HepG2 (cell line): Measurements from ENCODE around the gene RARA. TPM values are rescaled to one million over a fixed set of nuclear protein-coding genes. Genes with fewer than 3 reads are reported as not detected.
A peak's percentile ranks its signal among the peaks of the same experiment; 100 is the strongest.

Experiments used
- ELF3 ChIP-seq: IDR thresholded peaks from 2 replicates; pipeline ENCODE4 v1.6.1; 2016; ENCODE audit warnings: missing genetic modification reagents, missing compliant biosample characterization
- FOXA3 ChIP-seq: IDR thresholded peaks from 2 replicates; pipeline ENCODE4 v1.6.1; 2016; ENCODE audit warnings: missing genetic modification reagents, missing compliant biosample characterization
- HMGXB4 ChIP-seq, 2 experiments: sonication (generic) in 1 of 2; formaldehyde crosslinking in 1 of 2; IDR thresholded peaks; 2 replicates each; pipeline versions ENCODE4 v1.4.0 to v1.6.1; 2018 to 2020; ENCODE audit warnings: missing genetic modification reagents in 2 of 2, borderline replicate concordance in 1 of 2, low read depth in 1 of 2, mild to moderate bottlenecking in 1 of 2, missing biosample characterization in 1 of 2
- SMARCC2 ChIP-seq: fragments of 450-650 bp; IDR thresholded peaks from 2 replicates; pipeline ENCODE4 v1.6.1; 2017; ENCODE audit warnings: antibody characterized with exemption, mild to moderate bottlenecking
- THAP11 ChIP-seq: IDR thresholded peaks from 2 replicates; pipeline ENCODE4 v1.6.1; 2016; ENCODE audit warnings: missing biosample characterization, missing genetic modification reagents
- THAP8 ChIP-seq: sonication (generic); formaldehyde crosslinking; IDR thresholded peaks from 2 replicates; pipeline ENCODE4 v1.5.1; 2020; ENCODE audit warnings: missing genetic modification reagents, mild to moderate bottlenecking, borderline replicate concordance
- ZBTB39 ChIP-seq: sonication (generic); formaldehyde crosslinking; IDR thresholded peaks from 2 replicates; pipeline ENCODE4 v1.5.0; 2020; ENCODE audit warnings: missing genetic modification reagents
- ZHX1 ChIP-seq: sonication (generic); formaldehyde crosslinking; IDR thresholded peaks from 2 replicates; pipeline ENCODE4 v1.8.1; 2022; ENCODE audit warnings: low read depth, mild to moderate bottlenecking, missing genetic modification reagents
- ZNF280D ChIP-seq: sonication (generic); formaldehyde crosslinking; IDR thresholded peaks from 2 replicates; pipeline ENCODE4 v1.5.1; 2020; ENCODE audit warnings: mild to moderate bottlenecking, missing genetic modification reagents
- ZNF33B ChIP-seq: sonication (generic); formaldehyde crosslinking; IDR thresholded peaks from 2 replicates; pipeline ENCODE4 v1.5.1; 2020; ENCODE audit warnings: mild to moderate bottlenecking, missing genetic modification reagents
- ZNF382 ChIP-seq: sonication (generic); formaldehyde crosslinking; IDR thresholded peaks from 2 replicates; pipeline ENCODE4 v1.5.0; 2020; ENCODE audit warnings: missing genetic modification reagents, mild to moderate bottlenecking, borderline replicate concordance
- ZNF414 ChIP-seq: sonication (generic); formaldehyde crosslinking; IDR thresholded peaks from 2 replicates; pipeline ENCODE4 v1.5.0; 2020; ENCODE audit warnings: missing genetic modification reagents
- ZNF549 ChIP-seq: sonication (generic); formaldehyde crosslinking; IDR thresholded peaks from 2 replicates; pipeline ENCODE4 v1.5.0; 2020; ENCODE audit warnings: missing genetic modification reagents
- ZNF564 ChIP-seq: sonication (generic); formaldehyde crosslinking; IDR thresholded peaks from 2 replicates; pipeline ENCODE4 v1.8.1; 2023; ENCODE audit warnings: mild to moderate bottlenecking, missing genetic modification reagents
- ZNF737 ChIP-seq: sonication (generic); formaldehyde crosslinking; IDR thresholded peaks from 2 replicates; pipeline ENCODE4 v1.5.0; 2020; ENCODE audit warnings: missing genetic modification reagents, mild to moderate bottlenecking, borderline replicate concordance
- polyA plus RNA-seq, 8 experiments: library from polyadenylated mRNA; depleted of rRNA in 3 of 8; stranded (reverse) in 7 of 8; unstranded in 1 of 8; fragments of >200 nt; fragmentation: Illumina TruSeq in 4 of 8; extraction: Trizol in 4 of 8; gene quantifications; 2 replicates each; pipeline versions ENCODE4 v1.2.1 to v1.2.3, GENCODE V29; 2011 to 2016; ENCODE audit warnings: low read depth in 4 of 8, missing spikeins in 1 of 8, mixed read lengths in 1 of 8; ENCODE audit not compliant: insufficient read depth in 1 of 8
- total RNA-seq, 5 experiments: library from RNA; depleted of rRNA; stranded (reverse); fragments of >200 nt; fragmentation: Illumina TruSeq; extraction: Trizol; gene quantifications; 2 replicates each; pipeline ENCODE4 v1.2.3, GENCODE V29; 2016; ENCODE audit warnings: low read depth in 1 of 5

The RARA gene
- total and polyA plus RNA-seq, 2 of the 13 experiments (the other 11 are each of a cell fraction or from before 2014, with no cell fraction given): 6.4 to 8.6 TPM

- TF ChIP-seq HMGXB4 (CRISPR knock-in tag; IDR thresholded peaks at IDR 0.05; ENCODE audit: borderline replicate concordance in 1 of 2, low read depth in 1 of 2) (no peak), ZNF33B (CRISPR knock-in tag) (0 out of 2 replicates have a peak, but pooled peaks have one; percentile 14), ZNF414 (CRISPR knock-in tag) (no peak), THAP11 (peak; percentile 24; the same call in 1 of the 2 replicates), SMARCC2 (no peak), ZNF280D (CRISPR knock-in tag) (no peak), ZNF737 (no peak; the same call in 1 of the 2 replicates), ZNF564 (CRISPR knock-in tag) (0 out of 2 replicates have a peak, but pooled peaks have one; percentile 10), ZNF382 (CRISPR knock-in tag) (no peak), FOXA3 (CRISPR knock-in tag) (peak; percentile 26; the same call in 1 of the 2 replicates), ZHX1 (CRISPR knock-in tag) (no peak), ZBTB39 (0 out of 2 replicates have a peak, but pooled peaks have one; percentile 23), ZNF549 (CRISPR knock-in tag) (no peak), ELF3 (no peak), THAP8 (CRISPR knock-in tag) (0 out of 2 replicates have a peak, but pooled peaks have one; percentile 2)
Measured at GRCh38 chr17:40344421-40345160, 35.6 kb downstream of the RARA start (continued).
